HG03442 (cell line): Measurements from ENCODE around the gene AP3B2.
"Not testable (repeated sequence)": the region's sequence is repeated elsewhere in the genome, so short reads cannot be mapped to it uniquely, and the experiment has no call there.

Source experiments
- ATAC-seq: cut with Tn5 transposase; IDR thresholded peaks from one replicate; pipeline ENCODE4 v1.9.1; 2021; ENCODE audit warnings: mild to moderate bottlenecking, moderate library complexity; ENCODE audit not compliant: unreplicated experiment

AP3B2 gene

DNA sequence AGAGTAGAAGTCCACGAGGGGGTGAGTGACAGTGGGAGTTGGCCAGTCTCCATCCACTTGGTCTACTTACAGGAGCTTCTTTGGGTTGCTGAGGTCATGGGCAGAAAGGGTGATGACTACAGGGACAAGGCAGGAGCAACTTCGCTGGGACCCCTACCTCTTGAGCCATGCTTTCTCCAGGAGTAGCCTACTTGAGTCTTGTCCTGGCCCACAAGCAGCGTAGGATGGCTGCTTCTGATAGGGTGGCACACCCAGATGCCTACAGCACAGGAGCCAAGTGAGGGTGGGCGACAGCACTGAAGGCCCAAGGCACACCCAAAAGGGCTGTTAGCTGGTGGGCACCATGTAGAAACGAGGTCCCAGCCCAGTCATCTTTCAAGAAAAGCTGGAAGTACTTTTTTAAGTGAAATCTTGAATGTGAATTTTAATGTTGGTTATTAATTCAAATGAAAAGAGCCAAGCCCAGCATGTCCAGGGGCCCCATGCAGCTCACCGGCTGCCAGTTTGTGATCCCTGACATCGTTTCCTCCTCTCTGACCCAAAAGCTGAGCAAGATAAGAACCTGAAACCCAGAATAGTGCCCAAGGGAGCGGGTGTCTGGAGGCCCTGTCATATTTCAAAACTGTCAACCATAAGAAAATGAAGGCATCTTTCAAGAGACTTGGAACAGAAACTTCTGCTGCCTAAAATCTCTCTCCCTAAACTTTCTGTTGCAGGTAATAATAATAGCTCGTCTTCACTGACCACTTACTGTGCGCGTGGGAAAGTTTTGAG is 60.3 kb downstream of the AP3B2 start:
- no peak for ATAC-seq

DNA sequence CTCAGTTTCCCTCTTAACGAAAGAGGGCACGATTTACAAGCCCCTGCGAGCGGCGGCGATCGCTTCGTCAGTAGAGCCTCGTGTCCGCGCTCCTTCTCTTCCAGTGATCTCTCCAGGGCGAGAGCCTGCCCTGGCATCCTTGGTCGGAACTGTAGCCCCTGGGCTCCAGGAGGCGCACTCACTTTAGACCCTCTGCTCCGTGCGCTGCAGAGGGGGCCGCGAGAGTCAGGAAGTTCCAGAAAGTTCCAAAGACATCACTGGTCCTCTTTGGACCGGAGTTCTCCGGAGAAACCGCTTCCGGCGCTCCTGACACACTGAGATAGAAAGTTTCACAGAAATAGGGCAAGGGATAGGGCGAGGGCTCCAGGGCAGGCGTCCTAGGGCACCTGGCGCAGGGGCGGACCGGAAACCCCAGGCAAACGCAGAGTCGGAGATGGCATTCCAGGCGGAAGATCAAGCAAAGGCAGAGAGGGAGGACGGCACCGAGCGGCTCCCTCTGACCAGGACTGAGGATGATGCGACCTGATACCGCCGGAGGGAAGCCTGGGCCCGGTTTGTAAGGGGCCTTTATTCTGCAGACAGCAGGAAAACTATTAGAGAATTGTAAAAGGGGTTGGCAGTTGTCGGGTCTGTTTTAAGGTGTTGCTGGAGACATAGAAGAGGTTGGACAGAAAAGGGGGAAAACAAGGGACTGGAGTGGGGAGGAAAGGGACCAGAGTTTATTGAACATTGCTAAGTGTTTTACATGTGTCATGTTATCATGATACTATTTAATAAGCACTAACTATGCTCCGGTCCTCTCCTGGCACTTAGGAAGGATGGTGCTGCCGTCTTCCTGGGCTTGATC is 61.2 kb downstream of the AP3B2 start:
- ATAC-seq = no peak

DNA sequence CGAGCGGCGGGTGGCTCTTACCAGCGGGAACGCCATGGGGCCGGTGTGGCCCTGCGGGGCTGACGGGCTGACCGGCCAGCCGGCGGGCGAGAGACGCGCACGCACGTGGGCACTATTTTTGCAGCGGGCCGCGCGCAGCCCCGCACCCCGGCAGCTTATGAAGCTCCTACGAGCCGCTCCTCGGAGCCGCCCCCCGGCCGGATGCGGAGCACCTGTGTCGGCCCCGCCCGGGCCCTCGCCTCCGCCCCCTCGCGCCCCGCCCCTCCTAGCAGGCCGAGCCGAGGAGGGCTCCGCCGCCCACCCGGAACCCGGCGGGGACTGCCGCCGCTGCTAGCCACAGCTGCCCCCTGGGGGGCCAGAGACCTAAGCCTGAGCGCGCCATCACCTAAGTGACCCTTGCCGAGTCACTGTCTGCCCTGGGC is 61.8 kb downstream of the AP3B2 start:
- no peak for ATAC-seq

DNA sequence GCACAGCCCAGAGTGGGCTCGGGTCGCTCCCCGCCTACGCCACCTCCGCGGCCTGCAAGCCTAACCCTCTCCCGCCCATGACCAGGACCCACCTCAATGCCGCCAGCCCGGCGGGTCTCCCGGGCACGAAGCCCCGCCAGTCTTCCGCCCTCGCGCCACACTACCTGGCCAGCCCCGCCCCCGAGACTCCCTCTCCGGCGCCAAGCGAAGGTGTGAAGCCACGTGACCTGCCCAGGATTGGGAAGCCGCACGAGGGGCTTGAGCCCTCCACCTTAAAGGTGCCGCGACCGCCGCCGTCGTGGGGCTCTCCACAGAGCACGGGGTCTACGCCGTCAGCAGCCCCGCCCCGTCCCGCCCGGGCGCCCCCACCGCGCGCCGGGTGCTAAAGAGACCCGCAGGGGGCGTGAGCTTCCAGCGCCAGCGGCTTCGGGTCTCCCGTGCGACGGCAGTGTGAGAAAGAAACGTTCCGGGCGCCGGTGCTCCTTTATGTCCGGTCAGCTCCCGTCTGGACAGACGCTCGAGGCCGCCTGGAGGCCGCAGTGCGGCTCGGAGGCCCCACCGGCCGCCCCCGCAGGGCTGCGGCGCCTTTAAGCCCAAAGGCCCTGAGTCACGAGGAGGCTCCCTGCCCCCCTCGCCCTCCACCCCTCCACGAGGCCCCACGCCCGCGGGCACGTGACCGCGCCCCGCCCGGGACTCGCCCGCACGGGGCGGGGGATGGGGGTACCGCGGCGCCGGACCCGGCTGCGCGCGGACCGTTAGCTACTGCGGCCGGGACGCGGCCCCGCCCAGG is 62.4 kb downstream of the AP3B2 start, which contains the start of gene CPEB1:
TSS of gene CPEB1 (minus strand) at position 319 of the 790 bp plus-strand sequence. CDS start 18,904 bp downstream, outside the sequence.
- no peak for ATAC-seq

DNA sequence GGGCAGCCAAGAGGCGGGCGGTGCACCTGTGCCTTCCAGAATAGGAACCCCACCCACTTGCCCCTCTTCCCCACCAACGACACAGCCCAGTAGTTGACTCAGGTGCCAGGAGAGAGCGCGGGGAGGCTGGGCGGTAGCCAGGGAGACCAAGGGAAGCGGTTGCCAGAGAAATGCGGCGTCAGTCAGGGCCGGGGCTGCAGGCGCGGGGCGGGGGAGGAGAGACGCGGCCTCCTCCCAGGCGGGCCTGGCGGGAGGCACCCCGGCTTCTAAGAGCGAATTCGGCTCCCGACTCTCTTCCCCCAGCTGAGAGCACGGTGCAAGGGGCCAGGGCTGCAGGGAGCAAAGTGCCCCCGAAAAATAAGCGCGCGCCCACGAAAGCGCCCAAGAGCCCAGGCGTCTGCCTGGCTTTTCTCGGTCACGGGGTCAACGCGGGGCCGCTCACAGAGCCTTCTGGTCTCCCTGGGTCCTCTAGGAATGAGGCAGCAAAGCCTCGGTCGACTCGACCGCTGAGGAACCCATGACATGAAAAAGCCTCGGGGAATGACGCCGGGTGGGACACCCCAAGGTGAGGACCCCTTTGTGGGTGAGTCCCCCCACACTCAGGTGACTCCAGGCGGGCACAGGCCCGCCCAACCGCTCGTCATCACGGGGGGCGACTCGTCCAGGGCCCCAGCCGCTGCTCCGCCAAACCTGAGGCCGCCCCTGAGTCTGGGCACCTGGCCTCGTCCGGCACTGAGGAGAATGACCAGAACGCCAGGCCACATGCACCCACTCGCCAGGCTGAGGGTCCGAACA is 63.2 kb downstream of the AP3B2 start:
- ATAC-seq = no peak

DNA sequence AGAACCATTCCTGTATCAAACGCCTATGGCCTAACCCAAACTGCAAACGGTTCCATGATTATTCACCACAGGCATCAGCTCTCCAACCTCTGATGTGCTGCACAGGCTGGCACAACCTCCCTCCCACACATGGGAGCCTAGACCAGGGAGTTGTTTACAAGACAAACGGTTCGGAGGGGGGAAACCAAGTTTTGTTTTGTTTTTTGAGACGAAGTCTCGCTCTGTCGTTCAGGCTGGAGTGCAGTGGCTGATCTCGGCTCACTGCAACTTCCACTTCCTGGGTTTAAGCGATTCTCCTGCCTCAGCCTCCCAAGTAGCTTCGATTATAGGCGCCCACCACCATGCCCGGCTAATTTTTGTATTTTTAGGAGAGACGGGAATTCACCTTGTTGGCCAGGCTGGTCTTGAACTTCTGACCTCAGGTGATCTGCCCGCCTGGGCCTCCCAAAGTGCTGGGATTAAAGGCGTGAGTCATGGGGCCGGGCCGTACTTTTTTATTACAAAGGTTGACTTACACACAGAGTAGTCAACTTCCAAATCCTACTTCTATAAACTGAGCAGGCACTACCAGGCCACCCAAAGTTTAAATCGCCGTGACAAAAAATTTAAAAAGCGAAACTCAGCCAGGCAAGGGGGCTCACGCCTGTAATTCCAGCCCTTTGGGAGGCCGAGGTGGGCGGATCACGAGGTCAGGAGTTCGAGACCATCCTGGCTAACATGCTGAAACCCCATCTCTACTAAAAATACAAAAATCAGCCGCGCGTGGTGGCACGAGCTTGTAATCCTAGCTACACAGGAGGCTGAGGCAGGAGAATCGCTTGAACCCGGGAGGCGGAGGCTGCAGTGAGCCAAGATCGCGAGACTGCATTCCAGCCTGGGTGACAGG is 64.5 kb downstream of the AP3B2 start:
- not testable (repeated sequence) for ATAC-seq

DNA sequence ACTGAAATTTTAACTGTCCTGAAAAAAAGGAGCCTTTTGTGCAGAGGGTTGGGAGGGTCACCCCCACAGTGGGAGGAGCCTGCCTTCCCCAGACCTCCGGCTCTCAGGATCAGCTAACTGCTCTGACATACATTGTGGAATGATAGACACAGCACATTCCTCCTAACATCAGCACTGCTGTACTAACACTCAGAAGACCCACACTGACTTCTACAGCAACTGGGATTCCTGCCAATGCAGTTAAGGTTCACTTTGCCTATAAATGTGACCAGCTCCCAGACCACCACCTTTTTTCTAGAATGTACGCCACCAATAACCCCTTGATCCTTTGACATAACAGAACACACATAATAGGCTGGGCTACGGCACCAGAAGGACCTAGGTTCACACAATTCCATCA is 65.7 kb downstream of the AP3B2 start:
- no peak for ATAC-seq

DNA sequence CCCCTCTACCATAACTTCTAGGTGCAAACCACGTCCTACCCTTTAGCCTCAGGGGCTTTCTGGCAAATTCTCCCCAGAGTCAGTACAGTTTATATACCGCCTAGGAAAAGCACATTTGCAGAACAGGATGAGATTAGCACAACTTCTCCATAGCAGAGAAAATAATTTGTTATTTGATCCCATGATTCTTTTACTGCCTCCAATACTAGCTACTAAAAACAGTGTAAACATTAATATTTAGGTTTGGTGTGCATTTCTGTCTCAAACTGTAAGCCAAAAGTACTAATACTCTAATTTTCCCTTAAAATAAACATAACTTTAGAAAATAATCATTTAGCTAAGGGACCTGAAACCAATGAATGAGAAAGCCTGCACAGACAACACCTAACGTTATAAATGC is 67.0 kb downstream of the AP3B2 start:
- ATAC-seq = no peak

DNA sequence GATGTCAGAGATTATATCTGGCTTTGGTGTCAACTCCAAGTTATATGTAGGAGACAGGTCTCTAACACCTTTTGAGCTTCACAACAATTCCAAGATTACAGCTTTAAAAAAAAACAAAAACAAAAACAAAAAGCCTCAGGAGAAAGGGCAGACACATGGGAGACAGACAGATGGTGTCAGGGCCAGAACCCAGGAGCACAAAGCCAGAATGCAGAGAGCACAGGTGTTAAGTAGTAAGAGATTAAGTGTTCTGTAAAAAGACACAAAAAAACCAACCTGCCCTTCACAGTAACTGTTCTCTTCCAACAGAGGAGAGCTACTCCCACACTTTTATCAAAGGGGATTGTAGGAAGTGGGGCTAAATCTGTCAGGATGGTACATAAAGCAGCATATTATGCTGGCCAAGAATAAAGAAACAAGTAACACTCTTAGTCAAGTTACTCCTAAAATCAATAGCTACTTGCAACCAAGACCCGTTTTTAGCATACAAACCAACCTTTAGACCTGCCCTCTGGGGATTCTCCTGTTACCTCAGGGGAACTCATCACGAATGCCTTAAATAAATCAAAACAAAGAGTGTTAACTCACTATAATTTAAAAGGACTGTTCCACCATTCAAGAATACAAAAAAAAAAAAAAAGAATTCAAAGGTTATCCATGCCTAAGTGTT is 68.4 kb downstream of the AP3B2 start:
- no peak for ATAC-seq

DNA sequence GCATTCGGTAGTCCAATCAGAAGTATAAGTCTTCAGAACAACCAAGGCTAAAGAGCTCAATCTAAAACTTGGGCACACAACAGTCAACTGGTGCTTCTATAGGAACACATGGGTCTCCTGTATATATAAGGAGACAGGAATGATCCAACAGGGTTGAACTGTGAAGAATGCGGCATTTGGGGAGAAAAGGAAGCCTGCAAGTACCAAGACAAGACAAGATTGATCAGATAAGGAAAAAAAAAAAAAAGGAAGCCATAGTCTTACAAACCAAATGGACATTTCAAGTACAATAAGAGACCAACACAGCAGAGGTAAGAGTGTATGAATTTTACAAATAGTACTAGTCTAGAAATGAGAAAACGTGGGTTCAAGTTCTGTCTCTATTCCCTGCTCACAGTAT is 69.0 kb downstream of the AP3B2 start:
- ATAC-seq = no peak

DNA sequence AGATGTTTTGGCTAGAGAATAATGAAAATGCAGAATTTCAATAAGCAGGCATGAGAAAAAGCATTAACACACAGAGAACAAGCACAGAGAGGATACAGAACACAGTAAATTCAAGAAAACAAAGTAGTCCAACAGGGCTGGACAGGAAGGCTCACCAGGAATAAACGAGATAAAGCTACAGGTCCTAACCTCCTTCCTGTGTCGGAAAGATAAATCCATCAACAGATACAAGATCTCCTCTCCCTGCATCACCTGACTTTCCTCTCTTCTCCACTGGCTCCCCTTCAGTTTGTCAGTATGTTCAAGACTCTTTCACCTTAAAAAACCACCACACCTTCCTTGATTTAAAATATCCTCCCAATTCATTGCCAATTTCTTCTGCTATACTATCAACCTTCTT is 73.9 kb downstream of the AP3B2 start:
- ATAC-seq = no peak

DNA sequence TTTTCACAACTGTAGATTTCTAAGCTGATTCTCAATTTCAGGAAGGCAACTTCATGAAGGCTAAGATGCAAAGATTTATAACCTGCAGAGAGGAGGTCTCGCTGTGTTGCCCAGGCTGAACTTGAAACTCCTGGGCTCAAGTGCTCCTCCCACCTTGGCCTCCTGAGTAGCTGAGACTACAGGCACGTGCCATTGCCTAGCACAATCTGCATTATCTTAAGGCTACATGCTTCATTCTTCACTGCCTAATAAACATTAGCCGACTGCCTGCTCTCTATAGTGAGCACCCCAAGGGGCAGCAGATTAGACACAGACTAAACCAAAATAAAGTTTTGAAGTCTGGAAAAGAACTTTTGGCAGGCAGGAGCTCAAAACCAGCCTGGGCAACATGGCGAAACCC is 79.6 kb downstream of the AP3B2 start:
- ATAC-seq = no peak

DNA sequence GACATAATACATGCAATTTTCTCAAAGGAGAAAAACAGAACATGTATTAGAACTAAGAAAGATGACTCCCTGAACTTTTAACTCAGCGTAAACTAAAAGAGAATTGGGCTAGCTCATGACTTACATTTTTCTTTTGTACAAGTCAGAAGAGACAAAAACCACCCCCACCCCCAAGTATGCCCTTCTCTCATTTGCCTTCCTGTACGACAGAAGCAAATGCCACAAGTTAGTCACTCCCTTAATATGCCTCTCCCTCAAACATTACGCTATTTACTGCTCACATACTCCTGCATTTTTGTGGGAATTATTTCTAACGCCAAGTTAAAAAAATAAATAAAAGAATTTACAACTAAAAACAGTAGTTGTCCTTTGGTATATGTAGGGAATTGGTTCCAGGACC is 84.5 kb downstream of the AP3B2 start:
- ATAC-seq = no peak

DNA sequence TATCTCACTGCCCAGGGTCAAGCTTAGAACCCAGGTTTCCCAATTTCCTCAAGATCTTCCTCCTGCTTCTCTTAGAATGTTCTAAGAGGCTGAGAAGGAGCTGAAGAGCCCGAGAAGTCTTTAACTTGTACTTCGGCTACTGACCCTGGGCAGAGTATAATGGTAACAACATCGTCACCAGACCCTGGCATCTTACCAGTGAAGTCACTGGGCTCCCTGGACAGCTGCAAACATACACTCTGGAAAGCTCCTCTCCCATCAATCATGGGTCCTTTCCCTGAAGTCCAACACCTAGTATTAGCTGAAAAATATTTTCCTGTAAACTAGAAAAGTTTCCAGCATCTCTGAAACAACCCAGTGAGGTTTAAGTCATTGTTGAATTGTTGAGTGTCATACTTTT is 85.2 kb downstream of the AP3B2 start:
- no peak for ATAC-seq

DNA sequence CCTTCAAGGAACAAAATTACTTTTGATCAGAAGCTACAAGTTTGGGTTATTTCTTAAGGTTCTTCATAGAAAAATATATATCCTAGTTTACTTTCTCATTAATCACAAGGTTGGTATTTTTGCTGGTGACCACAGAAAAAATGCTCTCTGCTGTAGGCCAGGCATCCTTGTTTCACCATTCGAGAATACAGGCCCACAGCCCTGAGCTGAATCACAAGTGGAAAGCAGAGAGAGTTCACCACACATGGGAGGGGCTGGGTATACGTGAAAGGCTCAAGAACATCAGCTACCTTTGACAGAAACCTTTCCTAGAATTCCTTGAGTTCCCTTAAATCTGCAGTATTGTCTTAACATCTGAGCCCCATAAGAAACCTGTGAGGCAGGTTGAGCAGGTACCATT is 85.7 kb downstream of the AP3B2 start:
- ATAC-seq = no peak

DNA sequence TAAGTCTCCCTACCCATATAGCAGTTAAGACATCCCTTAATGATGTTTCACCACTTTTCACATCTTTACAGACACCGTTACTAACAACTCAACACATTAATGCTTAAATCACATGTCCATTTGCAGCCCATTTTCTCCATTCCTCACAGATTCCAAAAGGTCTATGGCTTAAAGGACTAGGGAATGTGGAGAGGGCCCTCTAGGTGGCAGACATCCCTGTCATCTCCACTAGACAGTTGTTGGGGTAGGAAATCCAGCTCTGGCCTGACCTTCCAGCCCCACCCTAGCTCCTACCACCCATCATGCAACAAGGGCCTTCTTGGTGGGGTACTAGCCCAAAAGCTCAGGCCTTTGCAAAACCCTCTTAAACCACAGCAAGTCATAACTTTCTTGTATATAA is 87.7 kb downstream of the AP3B2 start:
- no peak for ATAC-seq

DNA sequence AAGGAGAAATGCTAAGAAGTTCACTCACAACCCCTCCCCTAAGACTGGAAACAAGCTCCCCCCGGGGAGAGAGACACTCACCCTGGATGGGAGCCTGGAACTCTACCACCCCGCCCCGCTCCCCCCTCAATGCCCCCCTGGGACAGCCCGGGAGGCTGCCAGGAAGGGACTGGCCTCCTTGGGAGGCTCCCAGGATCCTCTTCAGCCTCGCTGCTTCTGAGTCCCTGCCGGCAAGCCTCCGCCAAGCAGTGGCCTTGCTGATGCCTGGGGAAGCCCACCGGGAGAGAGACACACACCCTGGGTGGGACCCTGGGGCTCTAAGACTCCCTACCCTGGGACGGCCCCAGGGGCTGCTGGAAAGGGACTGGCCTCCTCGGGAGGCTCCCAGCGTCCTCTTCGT is 95.9 kb downstream of the AP3B2 start:
- ATAC-seq = no peak

DNA sequence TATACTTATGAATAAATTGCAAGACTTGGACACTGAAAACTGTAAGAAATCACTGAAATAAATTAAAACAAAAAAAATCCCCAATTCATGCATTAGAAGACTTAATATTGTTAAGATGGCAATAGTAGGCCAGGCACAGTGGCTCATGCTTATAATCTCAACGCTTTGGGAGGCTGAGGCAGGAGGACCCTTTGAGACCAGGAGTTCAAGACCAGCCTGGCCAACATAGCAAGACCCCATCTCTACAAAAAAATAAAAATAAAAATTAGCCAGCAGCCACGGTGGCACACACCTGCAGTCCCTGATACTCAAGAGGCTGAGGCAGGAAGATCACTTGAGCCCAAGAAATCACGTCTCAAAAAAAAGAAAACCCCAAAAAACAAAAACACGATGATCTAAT is 98.3 kb downstream of the AP3B2 start:
- ATAC-seq = no peak
